ENCODE measurements around the gene TBC1D17.
"Not testable (repeated sequence)": the region's sequence is repeated elsewhere in the genome, so short reads cannot be mapped to it uniquely, and the experiment has no call there.

TBC1D17 gene

DNA sequence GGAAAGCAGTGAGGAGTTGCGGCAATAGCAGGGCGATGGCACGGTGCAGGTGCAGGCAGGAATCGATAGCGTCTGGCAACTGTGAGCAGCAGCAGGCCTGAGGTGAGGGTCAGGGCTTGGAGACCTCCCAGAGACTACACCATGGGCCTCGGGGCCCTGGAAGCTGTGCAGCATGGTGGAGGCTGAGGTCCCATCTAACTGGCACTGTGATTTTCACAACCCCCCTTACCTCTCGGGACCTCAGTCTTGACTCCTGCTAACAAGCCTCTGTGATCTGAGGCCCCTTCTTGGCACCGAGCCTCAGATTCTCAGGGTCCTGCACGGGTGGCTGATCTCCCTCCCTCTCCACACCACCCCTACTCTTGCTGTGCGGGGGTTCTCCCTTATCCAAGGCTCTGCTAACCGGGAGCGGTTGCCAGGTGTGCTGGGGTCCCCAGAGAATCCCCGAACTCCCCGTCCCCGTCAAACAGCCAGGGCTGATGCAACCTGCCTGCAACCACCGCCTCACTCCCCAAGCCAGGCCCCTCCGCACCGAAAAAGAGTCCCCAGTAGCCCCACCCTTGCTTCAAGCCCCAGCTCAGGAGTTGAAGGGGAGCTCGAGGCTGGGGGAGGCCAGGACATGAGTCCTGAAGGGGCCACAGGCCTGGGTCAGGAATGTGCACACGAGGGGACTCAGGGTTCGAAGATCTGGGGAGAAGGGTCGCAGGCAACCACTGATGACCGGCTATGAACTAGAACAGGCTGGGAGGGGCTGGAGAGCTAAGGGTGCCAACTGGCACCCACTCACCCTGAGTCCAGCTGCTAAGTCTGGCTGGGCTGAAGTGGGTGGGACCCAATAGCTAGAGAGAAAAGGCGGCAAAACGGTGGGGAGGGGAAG lies 46.7 kb downstream of the TBC1D17 start:
- no peak for DNase-seq

DNA sequence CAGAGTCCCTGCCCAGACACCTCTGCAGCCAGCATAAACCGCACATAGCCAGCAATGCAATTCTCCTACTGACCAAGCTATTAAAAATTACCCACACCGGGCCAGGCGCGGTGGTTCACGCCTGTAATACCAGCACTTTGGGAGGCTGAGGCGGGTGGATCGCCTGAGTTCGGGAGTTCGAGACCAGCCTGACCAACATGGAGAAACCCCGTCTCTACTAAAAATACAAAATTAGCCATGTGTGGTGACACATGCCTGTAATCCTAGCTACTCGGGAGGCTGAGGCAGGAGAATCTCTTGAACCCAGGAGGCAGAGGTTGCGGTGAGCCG lies 47.3 kb downstream of the TBC1D17 start:
- DNase-seq = not testable (repeated sequence)

DNA sequence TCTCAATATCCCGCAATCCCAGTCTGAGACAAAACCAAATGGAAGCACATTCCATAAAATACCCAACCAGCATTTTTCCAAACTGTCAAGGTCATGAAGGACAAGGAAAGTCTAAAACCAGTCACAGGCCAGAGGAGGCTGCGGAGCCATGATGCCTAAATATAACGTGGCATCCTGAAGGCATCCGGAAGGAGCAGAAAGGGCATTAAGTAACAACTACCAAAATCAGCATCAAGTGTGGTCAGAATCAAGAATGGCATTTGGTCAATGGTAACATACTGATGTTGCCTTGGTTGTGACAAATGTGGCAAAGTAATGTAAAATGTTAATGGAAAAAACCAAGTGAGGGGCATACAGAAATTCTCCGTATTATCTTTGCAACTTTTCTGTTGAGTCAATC lies 48.0 kb downstream of the TBC1D17 start:
- DNase-seq = no peak

DNA sequence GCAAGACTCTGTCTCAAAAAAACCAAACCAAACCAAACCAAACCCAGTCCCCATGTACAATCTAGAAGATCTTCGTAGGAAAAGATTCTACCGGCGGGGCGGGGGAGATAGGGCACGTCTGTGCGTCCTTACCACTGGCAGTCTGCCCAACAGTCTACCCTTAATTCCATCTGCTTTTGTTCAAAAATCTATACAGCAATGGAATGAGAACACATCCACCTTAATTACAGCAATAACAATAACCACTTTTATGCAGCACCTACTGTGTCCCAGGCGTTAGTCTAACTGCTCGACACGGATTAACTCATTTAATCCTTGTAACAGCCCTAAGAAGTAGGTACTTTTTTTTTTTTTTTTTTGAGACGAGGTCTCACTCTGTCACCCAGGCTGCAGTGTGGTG lies 49.0 kb downstream of the TBC1D17 start:
- no peak for DNase-seq

DNA sequence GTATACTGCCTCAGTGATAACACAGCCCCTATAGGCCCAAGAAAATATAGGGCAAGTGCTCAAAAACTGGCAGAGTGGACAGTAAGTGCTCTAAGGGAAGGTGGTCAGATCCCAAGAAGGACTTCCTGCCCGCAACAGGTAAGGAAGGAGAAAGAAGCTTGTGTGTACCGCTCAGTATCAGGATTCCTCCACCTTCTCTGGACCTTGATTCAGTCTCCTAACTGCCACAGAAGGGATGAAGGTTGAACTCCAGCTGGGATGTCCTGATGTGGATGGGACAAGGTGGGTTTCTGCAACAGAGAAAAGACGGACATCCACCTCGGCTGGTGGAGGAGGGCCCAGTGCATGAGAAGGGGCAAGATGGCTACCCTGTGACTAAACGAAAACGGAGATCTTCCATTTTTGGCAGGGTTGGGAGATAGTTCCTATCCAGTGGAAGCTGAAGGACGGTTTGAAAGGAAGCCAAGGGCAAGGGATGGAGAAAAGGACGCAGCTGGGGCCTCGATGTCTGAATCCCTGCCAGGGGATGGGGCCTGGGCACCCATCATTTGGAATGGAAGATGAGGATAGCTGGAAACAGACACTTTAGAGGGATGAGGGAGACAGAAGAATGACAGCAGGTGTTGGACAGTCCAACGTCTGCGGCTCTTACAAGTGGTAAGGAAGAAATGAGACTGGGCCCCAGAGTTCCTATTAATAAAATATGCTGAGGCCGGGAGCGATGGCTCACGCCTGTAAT lies 50.2 kb downstream of the TBC1D17 start:
- DNase-seq = no peak

DNA sequence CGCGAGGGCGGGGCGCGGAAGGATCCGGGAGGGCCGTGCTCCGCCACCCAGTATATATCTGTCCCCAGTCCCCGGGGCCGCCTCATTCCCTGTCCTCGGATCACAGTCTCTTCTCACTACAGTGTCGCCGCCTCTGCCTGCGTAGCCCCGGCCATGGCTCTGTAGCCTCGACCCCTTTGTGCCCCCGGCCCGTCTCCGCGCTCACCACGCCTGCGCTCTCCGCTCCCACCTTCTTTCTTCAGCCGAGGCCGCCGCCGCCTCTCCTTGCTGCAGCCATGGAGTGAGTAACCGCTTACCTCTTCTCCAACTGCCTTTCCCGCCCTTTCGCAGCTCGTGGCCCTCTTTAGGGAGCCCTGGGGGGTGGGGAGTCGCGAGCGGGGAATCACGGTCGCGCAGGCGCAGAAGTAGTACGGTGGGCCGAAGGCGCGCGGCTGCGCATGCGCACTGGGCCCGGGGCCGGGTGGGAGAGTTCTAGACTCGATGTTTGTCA lies 51.7 kb downstream of the TBC1D17 start, which contains the start of the genes ATF5 and NUP62:
Gene ATF5, plus strand, starts transcription at position 85 of the 490 bp plus-strand sequence. CDS start 1,646 bp downstream, outside the sequence.
Gene NUP62, minus strand, starts transcription at position 384 of the 490 bp plus-strand sequence. CDS start 19,697 bp downstream, outside the sequence.
- peak; percentile 91 for DNase-seq

DNA sequence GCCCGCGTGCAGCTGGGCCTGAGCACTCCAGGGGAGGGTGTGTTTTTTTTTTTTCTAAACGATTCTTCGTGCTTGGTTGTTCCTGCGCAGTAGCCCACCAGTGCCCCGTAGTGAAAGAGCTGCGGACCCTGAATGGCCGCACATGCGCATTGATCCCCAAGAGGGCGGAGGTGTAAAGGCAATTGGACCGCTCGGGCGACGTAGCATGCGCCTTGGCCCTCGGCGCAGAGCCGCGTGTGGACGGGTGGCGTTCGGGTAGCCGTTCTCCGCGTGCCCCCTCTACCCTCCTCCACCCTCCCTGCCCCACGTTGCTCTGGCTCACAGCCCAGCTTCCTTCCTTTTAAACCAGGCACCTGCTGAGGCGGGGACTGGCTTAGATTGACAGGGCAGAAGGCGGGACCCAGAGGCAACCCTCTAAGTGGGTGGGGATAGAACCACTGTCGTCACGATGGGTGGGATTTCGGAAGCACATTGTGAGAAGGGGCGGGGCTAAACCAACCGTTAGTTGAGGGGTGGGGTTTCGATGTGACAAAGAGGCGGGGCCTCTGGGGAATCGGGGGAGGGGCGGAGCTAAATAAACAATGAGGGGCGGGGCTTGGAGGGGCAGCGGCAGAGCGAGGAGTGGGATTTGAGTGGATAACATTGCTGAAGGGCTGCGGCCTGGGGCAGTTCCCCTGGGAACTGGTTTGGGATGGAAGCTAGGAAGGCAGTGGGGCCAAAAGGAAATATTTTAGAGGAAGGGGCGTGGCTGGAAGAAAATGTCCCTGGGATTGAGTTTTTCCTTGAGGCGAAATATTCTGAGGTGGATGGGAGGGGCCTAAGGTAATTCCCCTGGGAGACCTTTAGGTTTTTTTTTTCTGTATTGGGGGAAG lies 52.3 kb downstream of the TBC1D17 start:
- peak; percentile 97 for DNase-seq

DNA sequence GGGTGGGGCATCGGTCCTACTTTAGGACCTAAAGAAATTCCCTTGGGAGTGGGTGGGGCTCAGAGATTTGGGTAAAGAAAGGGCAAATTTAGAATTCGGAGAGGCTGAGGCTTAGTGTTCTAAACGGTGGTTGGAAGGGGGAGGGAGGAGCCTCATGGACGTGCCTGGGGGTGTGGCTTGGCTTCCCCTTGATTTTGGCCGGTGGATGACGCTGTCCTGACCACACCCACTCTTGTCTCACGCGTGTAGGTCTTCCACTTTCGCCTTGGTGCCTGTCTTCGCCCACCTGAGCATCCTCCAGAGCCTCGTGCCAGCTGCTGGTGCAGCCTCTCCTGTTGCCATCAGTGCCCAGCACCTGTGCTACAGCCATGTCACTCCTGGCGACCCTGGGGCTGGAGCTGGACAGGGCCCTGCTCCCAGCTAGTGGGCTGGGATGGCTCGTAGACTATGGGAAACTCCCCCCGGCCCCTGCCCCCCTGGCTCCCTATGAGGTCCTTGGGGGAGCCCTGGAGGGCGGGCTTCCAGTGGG lies 53.0 kb downstream of the TBC1D17 start:
- no peak for DNase-seq

DNA sequence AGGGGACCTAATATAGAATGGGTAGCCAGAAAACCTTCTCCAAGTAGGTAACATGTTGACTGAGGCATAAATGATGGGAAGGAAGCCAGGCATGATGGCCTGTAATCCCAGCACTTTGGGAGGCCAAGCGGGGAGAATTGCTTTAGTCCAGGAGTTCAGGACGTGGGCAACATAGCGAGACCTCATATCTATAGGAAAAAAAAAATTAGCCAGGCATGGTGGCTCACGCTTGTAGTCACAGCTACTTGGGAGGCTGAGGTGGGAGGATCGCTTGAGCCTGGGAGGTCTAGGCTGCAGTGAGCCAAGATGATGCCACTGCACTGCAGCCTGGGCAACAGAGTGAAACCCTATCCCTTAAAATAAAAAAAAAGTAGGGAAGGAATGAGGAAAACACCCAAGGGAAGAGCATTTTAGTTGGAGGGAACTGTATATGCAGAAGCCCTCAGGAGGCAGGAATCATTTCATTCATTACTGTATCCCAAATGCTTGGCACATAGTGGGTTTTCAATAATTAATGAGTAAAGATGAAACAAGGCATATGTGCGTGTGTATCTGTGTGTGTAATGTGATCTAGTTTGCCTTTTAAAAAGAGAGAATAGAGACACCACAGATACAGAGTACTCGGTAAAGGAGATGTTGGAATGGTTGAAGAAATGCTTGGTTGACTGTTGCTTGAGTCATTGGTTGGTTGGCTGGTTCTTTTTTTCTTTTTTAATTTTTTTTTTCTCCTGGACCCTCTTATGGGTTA lies 54.0 kb downstream of the TBC1D17 start:
- no peak for DNase-seq

DNA sequence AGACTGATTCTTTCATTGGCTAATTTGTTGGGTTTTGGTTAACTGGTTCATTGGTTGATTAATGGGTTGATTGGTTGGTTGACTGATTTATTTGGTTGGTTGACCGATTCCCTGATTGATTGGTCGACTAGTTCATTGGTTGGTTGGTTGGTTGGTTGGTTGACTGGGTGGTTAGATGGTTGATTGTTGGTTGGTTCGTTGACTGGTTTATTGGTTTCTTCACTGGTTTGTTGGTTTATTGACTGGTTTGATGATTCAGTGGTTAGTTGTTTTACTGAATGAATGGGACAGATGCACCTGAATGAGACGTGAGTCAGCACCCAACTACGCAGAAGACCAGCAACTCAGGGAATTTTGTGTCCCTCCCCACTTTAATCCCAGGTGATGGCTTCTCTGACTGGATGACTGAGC lies 54.5 kb downstream of the TBC1D17 start:
- DNase-seq = no peak

DNA sequence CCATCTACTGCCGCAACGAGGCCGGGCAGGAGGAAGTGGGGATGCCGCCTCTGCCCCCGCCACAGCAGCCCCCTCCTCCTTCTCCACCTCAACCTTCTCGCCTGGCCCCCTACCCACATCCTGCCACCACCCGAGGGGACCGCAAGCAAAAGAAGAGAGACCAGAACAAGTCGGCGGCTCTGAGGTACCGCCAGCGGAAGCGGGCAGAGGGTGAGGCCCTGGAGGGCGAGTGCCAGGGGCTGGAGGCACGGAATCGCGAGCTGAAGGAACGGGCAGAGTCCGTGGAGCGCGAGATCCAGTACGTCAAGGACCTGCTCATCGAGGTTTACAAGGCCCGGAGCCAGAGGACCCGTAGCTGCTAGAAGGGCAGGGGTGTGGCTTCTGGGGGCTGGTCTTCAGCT lies 55.2 kb downstream of the TBC1D17 start:
- DNase-seq = peak; percentile 65

DNA sequence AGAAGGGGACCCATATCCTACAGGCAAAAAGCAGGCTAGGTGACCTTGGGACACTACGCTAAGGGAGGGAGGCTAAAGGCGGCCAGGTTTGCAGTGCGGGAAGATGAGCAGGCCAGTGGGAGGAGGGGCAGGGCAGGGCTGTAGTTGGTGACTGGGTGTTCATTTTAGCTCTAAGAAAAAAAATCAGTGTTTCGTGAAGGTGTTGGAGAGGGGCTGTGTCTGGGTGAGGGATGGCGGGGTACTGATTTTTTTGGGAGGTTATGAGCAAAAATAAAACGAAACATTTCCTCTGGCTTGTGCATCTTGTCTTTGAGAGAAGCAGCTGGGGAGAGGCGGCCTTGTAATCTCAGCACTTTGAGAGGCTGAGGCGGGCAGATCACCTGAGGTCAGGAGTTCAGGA lies 56.1 kb downstream of the TBC1D17 start:
- no peak for DNase-seq

DNA sequence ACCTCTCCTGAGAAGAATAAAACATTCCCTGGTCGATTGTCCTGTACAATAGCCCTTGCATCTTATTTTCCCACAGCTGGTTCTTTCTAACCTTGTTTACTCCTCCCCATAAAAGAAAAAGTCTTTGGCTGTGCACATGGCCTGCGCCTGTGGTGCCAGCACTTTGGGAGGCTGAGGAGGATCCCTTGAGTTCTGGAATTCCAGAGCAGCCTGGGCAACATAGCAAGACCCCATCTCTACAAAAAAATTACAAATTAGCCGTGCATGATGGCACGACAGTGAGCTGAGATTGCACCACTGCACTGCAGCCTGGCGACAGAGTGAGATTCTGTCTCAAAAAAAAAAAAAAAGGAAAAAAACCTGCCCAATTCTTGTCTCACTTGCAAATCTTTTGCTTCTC lies 59.0 kb downstream of the TBC1D17 start:
- no peak for DNase-seq

DNA sequence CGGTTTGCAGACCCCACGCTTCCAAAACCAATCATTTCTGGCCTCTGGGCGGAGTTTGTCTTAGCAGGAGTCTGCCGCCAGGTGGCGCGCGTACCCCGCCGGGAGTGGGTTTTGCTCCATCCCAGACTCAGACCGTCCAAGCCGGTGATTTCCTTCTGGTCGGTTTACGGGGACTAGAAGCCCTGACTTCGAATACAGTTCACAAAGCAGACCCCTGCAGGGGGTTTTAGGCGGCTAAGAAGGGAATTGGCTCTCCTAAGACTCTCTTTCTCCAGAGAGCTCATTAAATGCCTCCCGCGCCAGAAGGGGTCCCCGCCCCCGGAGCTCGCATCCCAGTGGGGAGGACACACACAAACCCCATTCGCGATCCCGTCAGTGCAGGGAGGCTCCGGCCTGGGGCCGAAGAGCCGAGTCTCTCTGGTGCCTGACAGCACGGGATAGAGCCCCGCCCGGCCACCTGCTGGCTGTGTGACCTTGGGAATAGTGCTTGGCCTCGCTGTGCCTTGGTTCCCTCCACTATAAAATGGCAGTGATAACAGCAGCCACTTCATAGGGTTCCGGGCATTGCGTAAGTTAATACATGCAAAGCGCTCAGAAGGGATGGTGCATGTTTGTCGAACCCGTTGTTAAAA lies 60.4 kb downstream of the TBC1D17 start:
- DNase-seq = peak; percentile 78

All from CD4-positive, alpha-beta T cell treated with Interleukin-17A for 1 hour (primary cell).